MCF 10A (cell line): ENCODE data around the gene C7orf57. TPM values are rescaled to one million over a fixed set of nuclear protein-coding genes. Genes with fewer than 3 reads are reported as not detected.
A peak's percentile ranks its signal among the peaks of the same experiment; 100 is the strongest.
"Not testable (repeated sequence)": the region's sequence is repeated elsewhere in the genome, so short reads cannot be mapped to it uniquely, and the experiment has no call there.

ENCODE experiments used
- BruUV-seq: library from RNA; stranded (reverse); fragments of 400-500 nt; replicated peaks from 2 replicates; lab custom pipeline; 2021; lab: Mats Ljungman, UMichigan
- CTCF ChIA-PET: fragments of 300-600 bp; sonication (Branson Sonifier 250); formaldehyde crosslinking; extraction: SDS; loops from one replicate; lab custom pipeline; 2021; ENCODE audit warnings: antibody characterized with exemption, inconsistent platforms; lab: Yijun Ruan, JAX
- POLR2A ChIA-PET: fragments of 300-600, 350-650 bp; sonication (Branson Sonifier 250); formaldehyde crosslinking; extraction: SDS; loops from one replicate; lab custom pipeline; 2020; ENCODE audit warnings: antibody characterized with exemption, inconsistent platforms; lab: Yijun Ruan, JAX
- DNase-seq: peaks from one replicate; pipeline ENCODE4 v3.0.0-alpha.2; 2018; ENCODE audit not compliant: unreplicated experiment
- H3K27ac Mint-ChIP-seq: one replicate; pipeline ENCODE4 v1.8.0; 2022; ENCODE audit warnings: mild to moderate bottlenecking, low read depth, mixed read lengths; ENCODE audit not compliant: unreplicated experiment
- H3K27me3 Mint-ChIP-seq: one replicate; pipeline ENCODE4 v1.8.0; 2022; ENCODE audit warnings: mixed read lengths; ENCODE audit not compliant: insufficient read depth, unreplicated experiment
- H3K36me3 Mint-ChIP-seq: one replicate; pipeline ENCODE4 v1.8.0; 2022; ENCODE audit warnings: mild to moderate bottlenecking, moderate library complexity, mixed read lengths; ENCODE audit not compliant: insufficient read depth, unreplicated experiment
- H3K4me1 Mint-ChIP-seq: one replicate; pipeline ENCODE4 v1.8.0; 2022; ENCODE audit warnings: mixed read lengths; ENCODE audit not compliant: insufficient read depth, unreplicated experiment
- H3K4me3 Mint-ChIP-seq: one replicate; pipeline ENCODE4 v1.8.0; 2022; ENCODE audit warnings: mild to moderate bottlenecking, moderate library complexity, mixed read lengths; ENCODE audit not compliant: unreplicated experiment
- H3K9me3 Mint-ChIP-seq: one replicate; pipeline ENCODE4 v1.8.0; 2022; ENCODE audit warnings: mixed read lengths; ENCODE audit not compliant: unreplicated experiment
- CTCF ChIP-seq: fragments of 200-600 bp; IDR thresholded peaks from one replicate; pipeline ENCODE4 v1.8.0; 2022; ENCODE audit warnings: antibody characterized with exemption, mild to moderate bottlenecking; ENCODE audit not compliant: unreplicated experiment
- intact Hi-C: fragments of 100-400 bp; cut with micrococcal nuclease; formaldehyde crosslinking; loops from 2 replicates; pipeline ENCODE4 v1.14.1; 2022
- total RNA-seq: library from RNA; stranded (reverse); gene quantifications from 2 replicates; pipeline ENCODE4 v1.2.3, GENCODE V29; 2022

Gene C7orf57
- total RNA-seq, 1 experiment from 2014 or later = 0.37 TPM

- Mint-ChIP-seq H3K4me3 (no peak overlapping the region), H3K27ac (no peak overlapping the region), H3K4me1 (peaks cover 15% of the 10 kb centered on the region), H3K9me3 (no peaks in the 10 kb centered on the region), H3K36me3 (no peaks in the 10 kb centered on the region), H3K27me3 (no peaks in the 10 kb centered on the region)
- TF ChIP-seq CTCF = no peak
- BruUV-seq = no TSS peak
- CTCF ChIA-PET = interaction anchor here (1.1 kb wide), 1 partner anchor 33 kb away, joined by 7 read pairs; no protein-coding TSS in a partner anchor
- no peak for DNase-seq
- POLR2A ChIA-PET = interaction anchor here (0.8 to 1.1 kb wide), 2 partner anchors 11 to 496 kb away, joined by 3 to 4 read pairs; no protein-coding TSS in a partner anchor
- intact Hi-C loops = no loop called here
These were observed 42.1 kb downstream of the C7orf57 start for GRCh38 chr7:48077423-48077822.

DNA sequence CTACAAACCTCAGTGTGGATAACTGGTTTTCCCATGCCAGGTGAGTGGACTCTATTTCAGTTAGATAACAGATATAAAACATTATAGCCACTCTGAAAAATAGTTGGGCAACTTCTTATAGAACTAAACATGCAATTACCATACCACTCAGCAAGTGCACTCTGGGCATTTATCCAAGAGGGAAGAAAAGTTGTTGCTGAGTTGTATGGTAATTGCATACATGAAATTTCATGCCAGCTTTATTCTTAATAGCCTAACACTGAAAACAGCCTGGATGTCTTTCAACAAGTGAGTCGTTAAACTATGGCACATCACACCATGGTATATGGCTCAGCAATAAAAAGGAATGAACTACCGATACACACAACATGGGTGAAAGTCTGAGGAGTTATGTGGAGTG lies 43.1 kb downstream of the C7orf57 start:
- POLR2A ChIA-PET = interaction anchor here (0.6 kb wide), 1 partner anchor 315 kb away, joined by 6 read pairs; no protein-coding TSS in a partner anchor
- DNase-seq = peak; percentile 54
- no TSS peak for BruUV-seq
- peaks cover 24% of the 10 kb centered on the region for H3K4me1 Mint-ChIP-seq
- H3K27me3 Mint-ChIP-seq = no peaks in the 10 kb centered on the region
- intact Hi-C loops = no loop called here
- no peaks in the 10 kb centered on the region for H3K9me3 Mint-ChIP-seq
- no peaks in the 10 kb centered on the region for H3K36me3 Mint-ChIP-seq
- no peak for TF ChIP-seq CTCF
- no peak overlapping the region for H3K4me3 Mint-ChIP-seq
- no peak overlapping the region for H3K27ac Mint-ChIP-seq
- CTCF ChIA-PET = interaction anchor here (1.0 kb wide), 1 partner anchor 32 kb away, joined by 4 read pairs; no protein-coding TSS in a partner anchor

- DNase-seq = peak; percentile 46
- intact Hi-C loops, BruUV-seq, H3K27me3 Mint-ChIP-seq, H3K27ac Mint-ChIP-seq, H3K9me3 Mint-ChIP-seq, H3K4me3 Mint-ChIP-seq, H3K36me3 Mint-ChIP-seq: not testable (repeated sequence)
- peaks cover 46% of the 10 kb centered on the region for H3K4me1 Mint-ChIP-seq
- ChIA-PET POLR2A (interaction anchor here (0.7 to 1.4 kb wide), 4 partner anchors 11 to 310 kb away, joined by 3 read pairs; no protein-coding TSS in a partner anchor), CTCF (interaction anchor here (0.6 to 3.0 kb wide), 4 partner anchors 14 to 822 kb away, joined by 3 to 11 read pairs (median 4); no protein-coding TSS in a partner anchor)
These were observed 47.0 kb downstream of the C7orf57 start for GRCh38 chr7:48082378-48082777.

GRCh38 chr7:48083114-48083830 lies 47.9 kb downstream of the C7orf57 start:
- Mint-ChIP-seq H3K4me3 (no peak overlapping the region), H3K4me1 (peaks cover 50% of the 10 kb centered on the region), H3K27me3 (no peaks in the 10 kb centered on the region), H3K27ac (no peak overlapping the region), H3K9me3 (no peaks in the 10 kb centered on the region), H3K36me3 (peaks cover 11% of the 10 kb centered on the region)
- POLR2A ChIA-PET = interaction anchor here (0.5 to 1.4 kb wide), 3 partner anchors 9 to 311 kb away, joined by 3 read pairs; no protein-coding TSS in a partner anchor
- no peak for TF ChIP-seq CTCF
- peak; percentile 50 for DNase-seq
- intact Hi-C loops = no loop called here
- no TSS peak for BruUV-seq
- CTCF ChIA-PET = interaction anchor here (0.6 to 3.0 kb wide), 9 partner anchors 10 to 823 kb away, joined by 3 to 11 read pairs (median 3); no protein-coding TSS in a partner anchor
